HTERT RPE-1 (cell line): ENCODE data around the gene STAC3.

ENCODE experiments used
- in situ Hi-C: fragments of 300-500 bp; cut with MboI; formaldehyde crosslinking; loops from 4 replicates; pipeline ENCODE4 v1.14.3; 2020; ENCODE audit warnings: low sequenced_read_pairs

The STAC3 gene

DNA sequence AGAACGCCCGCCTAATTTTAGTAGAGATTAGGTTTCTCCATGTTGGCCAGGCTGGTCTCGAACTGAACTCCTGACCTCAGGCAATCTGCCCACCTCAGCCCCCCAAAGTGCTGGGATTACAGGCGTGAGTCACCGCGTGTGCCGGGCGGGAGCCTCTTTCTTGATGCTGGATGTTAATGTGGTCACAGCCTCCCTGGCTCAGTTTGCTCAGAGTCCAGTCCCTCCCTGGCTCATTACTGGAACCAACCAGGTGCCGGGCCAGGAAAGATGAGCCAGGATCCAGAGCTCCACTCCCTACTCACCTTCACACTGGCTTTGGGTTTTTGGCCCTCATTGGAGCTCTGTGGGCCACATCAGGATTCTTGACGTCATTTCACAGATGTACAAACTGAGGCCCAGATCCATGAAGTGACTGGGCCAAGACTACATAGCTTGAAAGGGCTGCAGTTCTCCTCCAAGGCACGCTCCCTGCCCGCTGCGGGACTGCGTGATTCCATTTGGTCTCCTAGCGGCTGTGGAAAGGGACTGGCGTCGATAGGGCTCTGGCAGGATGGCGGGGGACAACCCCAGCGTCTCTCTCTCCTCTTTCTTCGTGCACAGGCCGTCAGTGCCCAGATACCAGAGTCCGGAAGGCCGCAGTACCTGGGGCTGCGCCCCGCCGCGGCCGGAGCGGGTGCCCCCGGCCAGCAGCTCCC, 26.6 kb downstream of the STAC3 start:
- in situ Hi-C loops = no loop called here

DNA sequence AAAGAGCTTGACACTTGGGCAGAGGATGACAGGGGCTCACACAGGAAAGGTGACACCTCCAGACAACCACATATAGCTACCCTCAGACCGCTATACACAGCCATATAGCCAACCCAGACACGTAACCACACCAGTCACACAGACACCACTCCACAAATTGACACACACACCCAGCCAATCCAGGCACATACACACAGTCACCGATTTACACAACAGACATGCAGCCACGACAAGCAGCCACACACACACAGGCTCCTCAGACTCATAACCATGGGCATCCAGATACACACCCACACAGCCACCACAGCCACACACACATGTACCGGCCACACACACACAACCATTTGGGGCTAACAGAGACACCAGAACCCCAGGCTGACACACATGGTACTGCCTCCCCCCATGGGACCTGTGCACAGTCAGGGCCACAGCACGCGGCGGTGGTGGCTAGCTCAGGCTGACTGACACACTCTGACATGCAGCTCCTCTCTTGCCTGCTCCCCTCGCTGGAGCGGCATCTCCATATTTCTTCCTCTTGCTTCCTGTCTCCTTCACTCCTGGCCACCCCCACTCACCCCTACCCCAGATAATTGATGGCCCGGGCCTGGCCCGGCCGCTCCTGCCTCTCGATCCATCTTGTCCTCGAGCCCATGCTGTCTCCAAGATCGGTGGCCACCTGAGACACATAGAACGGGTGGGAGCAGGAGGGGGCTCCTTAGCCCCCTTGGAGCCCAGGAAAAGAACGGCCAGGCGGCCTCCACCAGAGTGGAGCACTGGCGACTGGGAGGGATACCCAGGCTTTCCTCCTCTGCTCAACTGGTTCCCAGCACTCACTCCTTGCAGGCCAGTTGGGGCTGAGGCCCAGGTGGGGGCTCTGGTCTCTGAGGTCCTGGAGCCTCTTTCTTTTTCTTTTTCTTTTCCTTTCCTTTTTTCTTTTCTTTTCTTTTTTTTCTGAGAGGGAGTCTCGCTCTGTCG, 27.5 kb downstream of the STAC3 start:
- in situ Hi-C loops = no loop called here

DNA sequence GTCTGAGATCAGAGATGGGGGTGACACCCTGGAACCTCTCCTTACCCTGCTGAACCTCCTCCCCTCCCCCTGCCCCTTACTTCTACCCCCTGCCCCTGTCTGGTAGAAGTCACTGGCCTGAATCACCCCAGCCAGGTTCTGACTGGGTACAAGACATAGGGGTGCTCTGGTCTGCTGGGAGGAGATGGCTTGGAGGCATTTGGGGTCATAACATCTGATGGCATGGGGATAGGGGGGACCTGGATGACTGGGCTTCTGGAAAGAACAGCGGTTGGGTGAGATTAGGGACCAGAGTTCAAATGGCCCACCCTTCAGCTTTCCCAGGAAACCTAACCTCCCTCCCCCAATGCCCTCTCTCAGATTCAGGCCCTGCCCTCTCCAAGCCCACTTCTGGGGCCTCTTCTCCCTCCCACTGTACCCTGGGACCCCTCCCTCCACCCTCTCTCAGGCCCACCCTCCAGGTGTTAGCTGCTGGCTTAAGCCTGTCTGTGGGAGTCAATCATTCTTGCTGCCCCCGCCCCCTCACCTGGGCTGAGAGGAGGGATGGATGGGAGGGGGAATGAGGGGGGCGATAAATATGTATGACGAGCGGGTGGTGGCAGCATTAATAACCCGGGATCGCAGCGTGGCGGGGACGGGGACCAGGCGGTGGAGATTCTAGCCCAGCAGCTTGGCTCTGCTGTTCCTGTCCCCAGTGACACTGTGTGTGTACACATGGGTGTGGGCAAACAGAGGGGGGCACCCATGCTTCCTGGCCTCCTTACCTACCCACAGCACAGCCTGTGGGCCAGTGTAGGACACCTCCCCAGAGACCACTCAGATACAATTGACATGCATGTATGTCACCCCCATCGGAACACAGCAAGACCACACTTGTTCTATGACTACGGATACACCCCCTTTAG, 28.4 kb downstream of the STAC3 start:
- in situ Hi-C loops = no loop called here

DNA sequence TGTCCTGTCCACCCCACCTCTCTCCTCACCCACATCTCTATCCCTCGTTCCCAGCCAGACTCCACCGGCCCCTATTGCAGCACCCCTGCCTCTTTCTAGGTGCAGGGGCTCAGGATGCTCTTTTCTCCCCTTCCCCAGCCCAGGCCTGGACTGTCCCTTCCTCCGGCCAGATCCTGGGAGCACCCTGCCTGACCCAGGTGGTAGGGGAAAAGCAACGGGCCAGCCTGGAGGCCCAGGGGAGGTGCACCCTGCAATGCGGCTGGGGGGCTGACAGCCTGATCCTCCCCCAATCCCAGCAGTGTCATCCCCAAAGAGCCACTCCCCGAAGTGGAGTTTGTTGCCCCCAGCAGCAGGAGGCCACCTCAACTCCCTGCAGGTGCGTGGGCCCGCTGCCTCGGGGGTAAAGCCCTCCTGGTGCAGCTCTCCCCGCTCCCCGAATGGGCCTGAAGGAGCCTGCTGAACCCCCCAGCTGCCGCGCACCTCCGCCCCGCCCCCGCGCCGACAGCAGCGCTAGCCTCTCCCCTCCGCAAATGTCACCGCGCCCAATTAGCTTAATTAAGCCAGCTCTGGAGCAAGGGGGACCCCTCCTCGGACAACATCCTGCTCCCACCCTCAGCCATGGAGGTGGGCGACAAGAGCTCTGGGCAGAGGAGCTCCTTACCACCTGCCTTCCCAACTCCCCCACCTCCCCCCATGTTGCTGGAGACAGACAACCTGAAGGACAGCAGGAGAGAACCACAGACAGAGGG, 29.6 kb downstream of the STAC3 start:
- in situ Hi-C loops = no loop called here

DNA sequence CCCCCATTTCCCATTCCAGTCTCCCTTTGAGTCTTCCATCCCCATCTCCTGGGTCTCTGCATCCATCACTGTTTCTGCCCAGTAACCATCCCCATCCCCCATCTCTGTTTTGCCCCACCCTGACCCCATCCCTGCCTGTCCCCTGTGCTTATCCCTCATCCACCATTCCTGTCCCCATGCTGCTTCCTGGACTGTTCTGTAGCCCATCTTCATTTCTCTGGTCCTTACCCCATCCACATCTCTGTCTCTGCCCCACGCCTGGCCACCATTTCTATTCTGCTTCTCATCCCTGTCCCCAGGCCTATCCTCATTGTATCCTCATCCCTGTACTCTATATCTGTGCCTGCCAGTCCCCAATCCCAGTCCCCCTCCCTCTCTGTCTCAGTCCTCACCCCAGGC, 30.2 kb downstream of the STAC3 start:
- in situ Hi-C loops = no loop called here

DNA sequence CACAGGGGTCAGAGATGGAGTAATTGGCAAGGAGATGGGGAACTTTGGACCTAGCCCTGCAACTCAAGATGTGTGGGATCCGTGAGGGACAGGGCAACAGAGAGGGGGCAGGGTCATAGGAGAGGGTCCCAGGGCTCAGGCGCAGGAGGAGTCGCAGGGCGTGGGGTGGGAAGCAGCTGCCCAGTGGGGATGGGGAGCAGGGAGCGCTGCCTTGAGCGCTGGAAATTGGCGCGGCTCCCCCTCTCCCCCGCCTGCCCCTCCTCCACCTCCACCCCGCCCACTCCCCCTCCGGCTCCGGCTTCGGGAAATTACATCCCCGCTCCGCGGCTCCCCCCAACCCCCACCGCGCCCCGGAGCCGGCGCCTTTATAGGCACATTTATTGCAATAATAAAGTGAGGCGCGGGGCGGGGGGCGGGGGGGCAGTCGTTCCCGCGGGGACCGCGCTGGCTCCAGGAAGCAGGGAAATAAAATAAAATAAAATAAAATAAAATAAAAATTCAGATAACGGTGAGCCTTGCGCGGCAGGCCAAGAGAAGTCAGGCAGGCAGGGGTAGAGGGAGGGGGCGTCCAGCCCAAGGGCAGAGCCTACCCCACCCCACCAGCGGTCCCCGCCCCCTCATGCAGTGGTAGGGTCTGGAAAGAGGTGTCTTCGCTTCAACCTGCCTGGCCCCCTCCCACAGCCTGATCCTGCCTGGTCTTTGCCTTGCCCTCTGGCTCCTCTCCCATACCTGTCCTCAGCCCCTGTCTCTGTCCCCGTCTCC, 30.8 kb downstream of the STAC3 start:
- in situ Hi-C loops = no loop called here

DNA sequence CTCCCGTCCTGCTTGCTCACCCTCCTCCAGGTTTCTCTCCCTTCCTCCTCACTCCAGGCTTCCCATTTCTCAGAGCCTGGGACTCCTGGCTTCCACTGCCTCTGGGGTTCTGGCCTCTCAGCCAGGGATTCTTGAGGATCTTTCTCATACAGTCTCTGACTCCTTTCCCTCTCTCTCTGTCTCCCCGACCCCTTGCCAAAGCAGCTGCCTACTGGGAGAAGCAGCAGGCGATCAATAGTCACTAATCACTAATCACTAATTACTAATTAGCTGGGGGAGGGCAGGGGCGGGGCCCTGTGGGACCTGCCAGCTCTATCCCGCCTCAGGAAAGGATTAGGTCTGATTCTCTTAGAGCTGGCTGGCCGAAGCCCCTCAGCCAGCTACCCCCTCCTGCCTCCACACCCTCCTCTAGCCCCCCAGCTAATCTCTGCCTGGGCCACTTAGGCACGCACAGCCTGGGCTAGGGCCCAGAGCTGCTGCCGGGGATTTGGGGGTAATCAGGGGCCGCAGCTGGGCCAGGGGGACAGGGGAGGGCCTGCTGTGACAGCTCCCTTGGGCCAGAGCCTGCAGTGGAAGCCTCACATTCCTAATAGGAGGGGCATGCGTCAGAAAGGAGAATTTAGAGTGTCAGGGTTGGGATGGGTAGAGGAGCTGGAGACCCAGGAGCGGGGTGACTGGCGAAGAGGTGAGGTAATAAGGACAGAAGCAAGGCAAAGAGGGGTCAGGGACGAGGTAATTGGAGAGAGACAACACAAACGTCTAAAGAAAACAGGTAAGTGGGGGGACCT, 31.6 kb downstream of the STAC3 start:
- in situ Hi-C loops = no loop called here

DNA sequence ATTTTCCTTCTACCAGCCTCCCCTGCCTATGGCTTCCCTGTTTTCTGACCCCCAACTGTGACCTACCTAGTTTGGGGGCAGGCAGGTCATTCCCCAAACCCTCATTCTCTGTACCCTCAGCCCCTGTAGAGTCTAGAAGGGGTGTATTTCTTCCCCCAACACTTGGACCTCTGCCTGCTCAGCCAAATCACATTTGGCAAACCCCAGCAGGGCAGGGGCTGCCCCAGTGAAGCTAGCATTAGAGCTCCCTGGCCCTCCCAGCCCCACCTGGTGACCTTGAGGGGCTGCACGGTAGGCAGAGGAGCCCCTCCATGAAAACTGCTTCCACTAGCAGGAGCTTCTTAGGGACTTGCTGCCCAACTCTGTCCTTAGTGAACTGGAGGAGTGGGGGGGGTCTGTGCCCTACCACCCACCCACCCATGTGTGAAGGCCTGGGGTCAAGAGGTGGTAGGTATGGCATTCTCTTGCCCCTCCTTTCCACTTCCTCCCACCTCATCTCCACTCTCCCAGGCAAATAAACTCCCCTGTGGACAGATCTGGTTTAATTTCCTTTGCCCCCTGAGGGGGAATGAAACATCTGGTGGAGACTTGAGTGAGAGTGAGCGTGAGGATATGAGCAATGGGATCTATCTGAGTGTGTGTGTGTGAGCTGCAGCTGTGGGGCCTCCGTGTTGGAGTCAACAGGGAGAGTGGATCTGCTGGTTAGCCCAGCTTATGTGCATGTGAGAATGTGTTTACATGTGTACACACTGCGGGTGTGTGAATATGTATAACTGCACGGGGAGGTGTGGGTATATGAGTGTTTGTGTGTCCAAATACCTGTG, 32.7 kb downstream of the STAC3 start:
- in situ Hi-C loops = no loop called here

DNA sequence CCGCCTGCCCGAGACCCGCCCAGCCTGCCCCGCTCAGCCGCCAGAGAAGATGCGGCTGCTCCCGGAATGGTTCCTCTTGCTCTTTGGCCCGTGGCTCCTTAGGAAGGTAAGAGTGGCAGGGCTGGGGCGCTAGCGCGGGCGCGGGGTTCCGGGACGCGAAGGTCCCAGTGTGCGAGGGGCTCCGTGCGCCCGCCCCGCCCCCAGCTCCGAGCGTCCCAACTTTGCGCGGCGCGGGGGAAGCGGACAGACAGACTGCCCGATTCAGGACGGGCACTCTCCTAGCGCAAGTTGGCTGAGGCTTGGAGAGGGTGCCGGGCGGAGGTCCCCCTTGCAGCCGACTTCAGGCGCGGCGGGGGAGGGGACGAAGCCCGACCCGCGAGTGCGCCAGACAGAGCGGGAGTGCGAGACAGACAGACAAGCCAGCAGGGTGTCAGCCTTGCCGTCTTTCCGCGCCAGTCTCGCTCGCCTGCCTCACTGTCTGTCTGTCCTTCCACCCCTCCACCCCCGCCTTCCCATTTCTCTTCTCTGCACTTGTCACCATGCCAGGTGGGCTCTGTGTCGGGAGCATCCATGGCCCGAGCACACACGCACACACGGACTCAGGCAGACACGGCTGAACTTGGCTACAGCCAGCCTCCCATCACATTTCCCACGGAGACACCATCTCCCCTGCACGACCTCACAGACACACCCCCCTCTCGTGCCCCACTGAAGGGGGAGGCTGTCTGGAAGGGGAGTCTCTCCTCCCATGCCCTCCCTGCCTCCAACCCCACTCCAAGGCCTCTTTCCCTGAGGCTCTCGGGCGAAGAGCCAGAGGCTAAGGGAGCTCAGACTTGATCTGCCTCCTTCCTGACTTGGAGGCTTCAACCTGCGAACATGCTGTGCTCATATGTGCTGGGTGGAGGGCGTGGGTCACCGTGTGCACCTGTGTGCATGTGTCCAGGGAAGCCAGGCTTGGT, 33.8 kb downstream of the STAC3 start:
- in situ Hi-C loops = no loop called here

DNA sequence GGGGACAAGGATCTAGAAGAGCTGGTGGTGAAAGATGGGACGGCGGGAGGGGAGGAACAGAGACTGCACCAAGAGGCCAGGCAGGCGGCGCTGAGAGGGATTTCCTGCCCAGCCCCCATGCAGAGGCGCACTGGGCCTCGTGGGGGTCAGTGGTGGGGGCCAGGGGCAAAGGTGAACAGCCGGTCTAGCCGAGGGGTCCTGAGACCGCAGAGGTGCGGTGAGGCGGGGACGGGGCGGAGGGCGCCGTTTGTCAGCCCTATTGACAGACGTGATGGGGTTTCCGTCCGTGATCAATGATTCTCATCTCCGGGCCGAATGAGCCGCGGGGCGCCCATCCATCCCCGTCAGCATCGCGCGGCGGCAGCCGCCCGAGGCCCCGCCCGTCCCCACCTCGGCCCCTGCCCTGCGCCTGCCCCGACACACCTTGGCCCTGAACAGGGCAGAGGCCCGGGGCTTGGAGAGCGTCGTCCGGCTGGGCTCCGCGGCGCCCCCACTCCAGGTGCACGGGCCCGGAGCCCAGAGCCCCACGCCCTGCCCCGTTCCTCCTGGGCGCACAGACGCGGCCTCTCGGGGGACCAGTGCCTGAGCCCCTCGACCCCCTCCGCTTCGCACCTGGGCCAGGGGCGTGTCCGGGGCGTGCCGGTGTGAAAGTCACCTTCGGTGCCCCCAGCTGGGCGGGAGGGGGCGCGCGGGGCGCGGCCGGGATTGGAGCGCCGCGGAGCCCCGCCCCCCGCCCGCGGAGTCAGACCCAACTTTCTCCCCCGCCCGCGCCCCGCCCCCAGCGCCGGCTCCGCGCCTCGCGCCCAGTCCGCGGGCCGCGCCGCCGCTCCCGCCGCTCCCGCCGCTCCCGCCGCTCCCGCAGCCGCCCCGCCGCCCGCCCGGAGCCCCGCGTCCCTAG, 34.7 kb downstream of the STAC3 start, which contains the start of gene NXPH4:
Gene NXPH4 (plus strand): TSS at position 781 of the 898 bp plus-strand sequence. CDS start 176 bp downstream, outside the sequence.
- in situ Hi-C loops = no loop called here

DNA sequence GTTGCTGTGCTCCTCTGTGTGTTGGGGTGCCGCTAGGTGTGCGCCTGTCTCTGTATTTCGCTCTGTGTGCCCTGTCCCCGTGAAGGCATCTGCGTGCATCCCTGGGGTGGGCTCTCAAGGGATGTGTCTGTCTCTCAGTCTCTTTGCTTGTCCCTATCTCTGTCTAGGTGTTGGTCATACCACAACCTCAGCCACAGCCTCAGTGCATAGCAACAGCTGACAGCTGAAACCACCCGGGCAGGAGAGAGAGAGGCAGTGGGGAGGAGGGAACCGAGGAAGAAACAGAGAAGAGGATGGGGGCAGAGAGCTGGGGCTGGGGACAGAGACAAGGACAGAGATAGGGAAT, 35.3 kb downstream of the STAC3 start:
- in situ Hi-C loops = no loop called here

DNA sequence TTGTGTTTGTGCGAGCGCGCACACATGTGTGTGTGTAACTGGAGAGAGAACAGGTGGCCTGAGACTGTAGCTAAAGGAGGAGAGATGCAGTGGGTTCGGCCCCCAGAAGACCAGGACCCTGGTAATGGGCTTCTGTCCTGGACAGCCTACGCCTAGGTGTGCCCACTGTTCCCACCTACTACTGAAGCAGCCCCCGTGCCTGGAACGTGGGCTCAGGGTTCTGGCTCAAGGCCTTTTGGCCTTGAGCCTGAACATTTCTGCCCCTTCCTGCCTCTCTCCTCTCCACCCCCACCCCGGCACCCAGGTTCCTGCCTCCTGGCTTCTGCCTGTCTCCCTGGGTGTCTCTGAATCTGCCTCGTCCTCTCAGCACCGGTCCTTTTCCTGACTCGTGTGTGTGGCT, 35.9 kb downstream of the STAC3 start:
- in situ Hi-C loops = no loop called here

DNA sequence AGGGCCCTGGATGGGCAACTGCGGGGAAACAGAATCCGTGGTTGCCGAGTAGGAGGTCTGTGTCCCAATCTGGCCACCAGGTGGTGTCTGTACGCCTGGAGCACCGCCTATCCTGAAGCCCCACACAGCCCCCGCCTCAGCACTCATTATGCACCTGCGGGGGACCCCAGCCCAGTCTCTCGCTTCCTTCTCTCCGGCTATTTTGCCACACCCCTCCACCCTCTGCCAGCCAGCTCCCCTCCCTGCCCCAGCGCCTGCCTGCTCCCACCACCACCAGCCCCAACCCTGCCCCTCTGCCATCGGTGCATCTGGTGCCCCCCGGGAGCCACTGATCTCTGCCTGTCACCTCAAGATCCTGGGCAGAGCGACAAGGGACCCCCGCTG, 36.6 kb downstream of the STAC3 start:
- in situ Hi-C loops = no loop called here

DNA sequence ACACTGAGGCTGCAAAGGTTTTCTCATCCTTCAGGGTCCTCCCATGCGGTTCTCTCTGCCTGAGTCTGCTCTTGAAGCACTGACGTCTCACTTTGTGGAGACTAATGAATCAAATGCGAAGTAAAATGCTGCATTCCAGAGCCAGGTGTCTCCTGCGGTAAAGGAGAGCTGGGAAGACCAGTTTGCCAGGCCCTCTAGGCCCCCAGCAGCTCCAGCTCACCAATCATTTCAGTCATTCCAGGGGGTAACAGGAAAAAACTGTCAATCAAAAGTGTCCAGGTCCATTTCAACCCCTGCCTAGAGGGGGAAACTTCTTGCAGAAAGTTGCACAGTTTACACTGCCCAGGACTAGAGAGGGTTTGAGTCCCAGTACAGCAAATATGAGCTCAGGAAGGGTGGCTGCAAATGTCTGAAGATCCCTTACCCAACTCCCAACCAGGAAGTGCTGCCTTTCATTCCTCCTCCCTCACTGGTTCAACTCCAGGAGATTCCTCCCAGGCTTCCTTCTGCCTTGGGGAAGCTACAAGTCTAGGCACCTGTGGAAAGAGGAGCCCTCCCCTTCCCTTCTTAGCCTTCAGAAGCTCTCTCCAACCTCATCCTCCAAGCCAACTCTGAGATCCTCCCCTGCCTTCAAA, 37.1 kb downstream of the STAC3 start:
- in situ Hi-C loops = no loop called here

DNA sequence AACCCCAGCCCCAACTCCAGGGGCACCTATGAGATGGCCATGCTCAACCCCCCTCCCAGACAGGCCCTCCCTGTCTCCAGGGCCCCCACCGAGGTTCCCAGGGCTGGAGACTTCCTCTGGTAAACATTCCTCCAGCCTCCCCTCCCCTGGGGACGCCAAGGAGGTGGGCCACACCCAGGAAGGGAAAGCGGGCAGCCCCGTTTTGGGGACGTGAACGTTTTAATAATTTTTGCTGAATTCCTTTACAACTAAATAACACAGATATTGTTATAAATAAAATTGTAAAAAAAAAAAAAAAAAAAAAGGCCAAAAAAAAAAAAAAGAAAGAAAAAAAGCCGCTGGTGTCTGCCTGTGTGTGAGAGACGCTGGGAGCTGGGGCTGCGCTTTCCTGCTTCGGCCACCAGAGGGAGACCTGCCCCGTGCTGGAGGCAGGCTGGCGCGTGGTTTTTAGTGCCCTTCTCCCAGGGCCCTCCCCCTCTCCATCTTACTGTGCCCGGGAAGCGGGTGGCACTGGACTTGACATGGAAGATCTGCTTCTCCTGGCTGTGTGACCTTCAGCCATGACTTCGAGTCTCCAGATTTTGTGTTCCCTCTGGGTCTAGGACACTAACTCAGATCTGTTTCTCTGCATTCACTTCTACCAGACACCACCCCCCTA, 37.8 kb downstream of the STAC3 start:
- in situ Hi-C loops = no loop called here
